Fibroblast of skin of left quadriceps (primary cell): ENCODE measurements around the gene CCSER1.
"Not testable (repeated sequence)": the region's sequence is repeated elsewhere in the genome, so short reads cannot be mapped to it uniquely, and the experiment has no call there.

Experiments used
- DNase-seq, 2 experiments: peaks; one replicate each; pipeline ENCODE4 v3.0.0-alpha.2; 2013; ENCODE audit warnings: low read depth in 2 of 2

The CCSER1 gene

GRCh38 chr4:91037951-91038350 lies 910.8 kb downstream of the CCSER1 start:
- DNase-seq: no peak

- DNase-seq: no peak
Observed at GRCh38 chr4:91057871-91058270, 930.7 kb downstream of the CCSER1 start.

- peak; percentile 5 to 6 for DNase-seq
Observed at GRCh38 chr4:91058345-91058744, 931.2 kb downstream of the CCSER1 start.

GRCh38 chr4:91064157-91064853 lies 937.1 kb downstream of the CCSER1 start:
- DNase-seq: peak; percentile 44 to 57

GRCh38 chr4:91065117-91065516 lies 937.9 kb downstream of the CCSER1 start:
- DNase-seq: no peak

GRCh38 chr4:91070736-91071135 lies 943.5 kb downstream of the CCSER1 start:
- DNase-seq: no peak

GRCh38 chr4:91076147-91076546 lies 949.0 kb downstream of the CCSER1 start:
- no peak for DNase-seq

- DNase-seq: no peak
Observed at GRCh38 chr4:91085961-91086360, 958.8 kb downstream of the CCSER1 start.

GRCh38 chr4:91087743-91088142 lies 960.5 kb downstream of the CCSER1 start:
- no peak for DNase-seq

GRCh38 chr4:91089178-91089577 lies 962.0 kb downstream of the CCSER1 start:
- no peak for DNase-seq

GRCh38 chr4:91092398-91092980 lies 965.3 kb downstream of the CCSER1 start:
- no peak for DNase-seq

GRCh38 chr4:91094220-91094619 lies 967.0 kb downstream of the CCSER1 start:
- DNase-seq: not testable (repeated sequence)

- no peak for DNase-seq
Observed at GRCh38 chr4:91099666-91100065, 972.5 kb downstream of the CCSER1 start.

- DNase-seq: no peak
Observed at GRCh38 chr4:91108751-91109150, 981.6 kb downstream of the CCSER1 start.

- no peak for DNase-seq
Observed at GRCh38 chr4:91111556-91111955, 984.4 kb downstream of the CCSER1 start.

- peak in 1 of 2 experiments; percentile 0 for DNase-seq
Observed at GRCh38 chr4:91113130-91113706, 986.0 kb downstream of the CCSER1 start.

GRCh38 chr4:91114386-91114785 lies 987.2 kb downstream of the CCSER1 start:
- no peak for DNase-seq

GRCh38 chr4:91116861-91117260 lies 989.7 kb downstream of the CCSER1 start:
- no peak for DNase-seq

- DNase-seq: no peak
Observed at GRCh38 chr4:91118597-91118996, 991.4 kb downstream of the CCSER1 start.

- no peak for DNase-seq
Observed at GRCh38 chr4:91123742-91124141, 996.5 kb downstream of the CCSER1 start.

- DNase-seq: no peak
Observed at GRCh38 chr4:91127192-91127591, 1000.0 kb downstream of the CCSER1 start.

- DNase-seq: no peak
Observed at GRCh38 chr4:91127831-91128230, 1000.6 kb downstream of the CCSER1 start.

- DNase-seq: no peak
Observed at GRCh38 chr4:91128519-91128918, 1001.3 kb downstream of the CCSER1 start.
